ENCODE measurements around the gene MBD1. TPM values are rescaled to one million over a fixed set of nuclear protein-coding genes. Genes with fewer than 3 reads are reported as not detected.

MBD1 gene
- total RNA-seq, 1 experiment from 2014 or later = 58.1 TPM

- no peak for TF ChIP-seq CTCF (conservative IDR thresholded peaks at IDR 0.05)
- no CpG with 5 or more reads among the region's 2 CpGs for WGBS (ENCODE audit: extremely low coverage, insufficient read length, low lambda C conversion rate)
- H4K8ac ChIP-seq (replicated peaks; ENCODE audit: insufficient read length, low read depth, low read length) = no peak overlapping the region
Observed at GRCh38 chr18:50232419-50232818, 48.9 kb downstream of the MBD1 start.

More at GRCh38 chr18:50232419-50232818, 48.9 kb downstream of the MBD1 start:
- no peaks in the 10 kb centered on the region for H3K79me2 ChIP-seq (ENCODE audit: insufficient read depth, low read length)
- no peak overlapping the region for H3K18ac ChIP-seq (ENCODE audit: insufficient read length, low read depth, low read length)
- Mint-ChIP-seq H3K36me3 (ENCODE audit: insufficient read depth in 1 of 3, low read depth in 3 of 3) (peaks cover 0 to 5% (median 1%) of the 10 kb centered on the region in 3 experiments; a peak in 3 of 7 replicates), H3K4me1 (peaks cover 8 to 12% of the 10 kb centered on the region in 2 experiments), H3K9me3 (peaks cover 4 to 6% of the 10 kb centered on the region in 2 experiments; a peak in 4 of 5 replicates), H3K27me3 (ENCODE audit: low read depth) (peaks cover 12% of the 10 kb centered on the region), H3K27ac (no peak overlapping the region; a peak in 1 of 7 replicates), H3K4me3 (no peak overlapping the region)
- no peak overlapping the region for H4K5ac ChIP-seq (ENCODE audit: insufficient read length, low read depth, low read length)
- H3K9me3 ChIP-seq (ENCODE audit: control insufficient read depth, low read depth, low read length) = no peaks in the 10 kb centered on the region
- no peak overlapping the region for H3K9ac ChIP-seq (ENCODE audit: extremely low read depth, insufficient read length, low read length)
- H3K14ac ChIP-seq (ENCODE audit: insufficient read depth, low read length) = no peak overlapping the region
- H3K4me1 ChIP-seq (ENCODE audit: insufficient read depth, low read length) = no peaks in the 10 kb centered on the region
- no peak overlapping the region for H3K27ac ChIP-seq (ENCODE audit: insufficient read length, low read depth, low read length)
- H2AFZ ChIP-seq (ENCODE audit: low read length) = no peak overlapping the region
- no peak overlapping the region for H3K23ac ChIP-seq (ENCODE audit: insufficient read length, low read depth, low read length)
- no peak for DNase-seq
- no peaks in the 10 kb centered on the region for H3K27me3 ChIP-seq (ENCODE audit: insufficient read depth, low read length)
- H4K91ac ChIP-seq (ENCODE audit: insufficient read length, low read depth, low read length) = no peak overlapping the region
- no peaks in the 10 kb centered on the region for H3K79me1 ChIP-seq (ENCODE audit: insufficient read depth, low read depth, low read length, poor library complexity, severe bottlenecking)
- H2AK5ac ChIP-seq (ENCODE audit: insufficient read length, low read length) = no peak overlapping the region
- no peak overlapping the region for H2BK15ac ChIP-seq (ENCODE audit: low read depth, low read length)
- H2BK20ac ChIP-seq (ENCODE audit: low read depth, low read length, poor library complexity, severe bottlenecking) = no peak overlapping the region
- H4K20me1 ChIP-seq (ENCODE audit: control insufficient read depth, insufficient read depth, insufficient read length) = no peaks in the 10 kb centered on the region
- no peak overlapping the region for H2BK120ac ChIP-seq (ENCODE audit: low read depth, low read length, poor library complexity, severe bottlenecking)
- no peak overlapping the region for H3T11ph ChIP-seq (ENCODE audit: low read length)
- H3K4ac ChIP-seq (ENCODE audit: low read depth, low read length) = no peak overlapping the region
- H2BK12ac ChIP-seq (ENCODE audit: insufficient read length, low read depth, low read length) = no peak overlapping the region
- no peaks in the 10 kb centered on the region for H3K23me2 ChIP-seq (ENCODE audit: insufficient read length, low read depth, low read length, poor library complexity, severe bottlenecking)
- no peak overlapping the region for H2BK5ac ChIP-seq (ENCODE audit: insufficient read length, low read length)
- no peak overlapping the region for H3K4me2 ChIP-seq (ENCODE audit: insufficient read depth, insufficient read length, low read length)
- no peak overlapping the region for H3K56ac ChIP-seq (ENCODE audit: insufficient read length, low read depth, low read length)
